Endodermal cell (in vitro differentiated cells): ENCODE measurements around the gene ERCC6. TPM values are rescaled to one million over a fixed set of nuclear protein-coding genes. Genes with fewer than 3 reads are reported as not detected.

Experiments
- DNase-seq: peaks from one replicate; pipeline ENCODE4 v3.0.0-alpha.2; 2017
- H3K27ac ChIP-seq: 2 replicates; pipeline ENCODE4 v1.5.1; 2013; ENCODE audit warnings: mild to moderate bottlenecking, low read depth, low read length, moderate library complexity
- H3K27me3 ChIP-seq: 2 replicates; pipeline ENCODE4 v1.6.1; 2013; ENCODE audit warnings: mild to moderate bottlenecking, low read length, moderate library complexity; ENCODE audit not compliant: insufficient read depth, control insufficient read depth, poor library complexity, severe bottlenecking
- H3K36me3 ChIP-seq: 2 replicates; pipeline ENCODE4 v1.7.0; 2013; ENCODE audit warnings: mild to moderate bottlenecking, low read length, moderate library complexity; ENCODE audit not compliant: control insufficient read depth, insufficient read depth
- H3K4me1 ChIP-seq: one replicate; pipeline ENCODE4 v1.7.0; 2013; ENCODE audit warnings: low read length; ENCODE audit not compliant: control insufficient read depth, insufficient read depth
- H3K4me3 ChIP-seq: 2 replicates; pipeline ENCODE4 v1.5.1; 2013; ENCODE audit warnings: mild to moderate bottlenecking, low read length, moderate library complexity
- H3K9ac ChIP-seq: 2 replicates; pipeline ENCODE4 v1.6.1; 2013; ENCODE audit warnings: mild to moderate bottlenecking, low read length, moderate library complexity; ENCODE audit not compliant: poor library complexity, severe bottlenecking; ENCODE audit errors: extremely low read depth
- H3K9me3 ChIP-seq: 2 replicates; pipeline ENCODE4 v1.6.1; 2013; ENCODE audit warnings: mild to moderate bottlenecking, low read length, moderate library complexity; ENCODE audit not compliant: control insufficient read depth
- H3K27ac Mint-ChIP-seq: 2 replicates; pipeline ENCODE4 v1.8.0; 2020; ENCODE audit warnings: mixed read lengths
- H3K27me3 Mint-ChIP-seq: 2 replicates; pipeline ENCODE4 v1.8.0; 2021; ENCODE audit warnings: mild to moderate bottlenecking, mixed read lengths; ENCODE audit not compliant: insufficient read depth
- H3K36me3 Mint-ChIP-seq: 2 replicates; pipeline ENCODE4 v1.8.0; 2020; ENCODE audit warnings: low read depth, mixed read lengths
- H3K4me1 Mint-ChIP-seq: 2 replicates; pipeline ENCODE4 v1.8.0; 2020; ENCODE audit warnings: mixed read lengths
- H3K4me3 Mint-ChIP-seq: 2 replicates; pipeline ENCODE4 v1.8.0; 2020; ENCODE audit warnings: mild to moderate bottlenecking, moderate library complexity, mixed read lengths
- H3K9me3 Mint-ChIP-seq: 2 replicates; pipeline ENCODE4 v1.8.0; 2020; ENCODE audit warnings: mild to moderate bottlenecking, mixed read lengths
- WGBS, 2 experiments: methylation state at CpG; one replicate each; pipeline versions ENCODE4 v1.1.5 to v1.1.7; 2013; ENCODE audit warnings: missing lambda C conversion rate in 2 of 2, mixed read lengths in 1 of 2; ENCODE audit not compliant: insufficient coverage in 1 of 2, insufficient read length in 1 of 2; 5-methylcytosine and 5-hydroxymethylcytosine counted together
- total RNA-seq, 2 donors: library from RNA; stranded (reverse); fragmentation: NEBNext Ultra II Directional in 1 of 2; extraction: Animal tissue kit (Norgen Biotek cat#: 25700) in 1 of 2; gene quantifications; 2 replicates in 1 of 2; 3 replicates in 1 of 2; pipeline ENCODE4 v1.2.1, GENCODE V29; 2021
- TF ChIP-seq, protein P1 (sequence below): fragments of 200-600 bp; sonication (generic); conservative IDR thresholded peaks from 2 replicates; pipeline ENCODE4 v1.5.0; 2021; ENCODE audit warnings: antibody characterized with exemption, mild to moderate bottlenecking

ERCC6 gene
- total RNA-seq, 2 donors from 2014 or later: 18.8 to 19.5 TPM

DNA sequence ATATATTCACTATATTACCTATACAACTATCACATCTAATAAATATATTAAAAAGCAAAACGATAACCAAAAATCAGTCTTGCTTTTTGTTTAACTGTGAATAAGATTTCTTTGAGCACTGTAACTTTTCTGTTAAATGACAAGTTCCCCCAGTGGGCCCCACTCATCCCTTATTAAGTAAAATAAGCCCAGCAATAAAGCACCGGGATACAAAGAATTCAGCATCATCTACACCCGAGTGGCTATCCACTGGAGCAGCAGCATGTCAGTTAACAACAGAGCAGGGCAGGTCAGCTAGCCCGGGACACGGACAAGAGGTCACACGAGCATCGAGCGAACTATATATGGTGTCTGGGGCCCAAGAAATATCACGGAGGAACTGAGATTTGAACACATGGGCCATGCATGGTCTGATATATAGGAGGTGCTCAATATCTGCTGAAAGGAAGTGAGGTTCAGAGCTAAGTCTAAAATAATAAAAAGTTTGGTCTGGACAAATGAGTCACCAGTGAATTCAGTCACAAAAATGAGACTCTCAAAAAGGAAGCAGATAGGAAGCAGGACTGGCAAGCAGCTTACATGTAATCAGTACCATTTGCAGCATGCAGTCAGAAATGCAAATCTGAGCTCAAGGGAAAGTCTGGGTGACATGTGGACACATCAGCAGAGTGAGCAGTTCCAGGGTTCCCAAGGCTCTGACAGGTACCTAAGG lies 4.1 kb downstream of the ERCC6 start:
- H3K9me3 ChIP-seq: no peaks in the 10 kb centered on the region
- TF ChIP-seq, protein P1, sequence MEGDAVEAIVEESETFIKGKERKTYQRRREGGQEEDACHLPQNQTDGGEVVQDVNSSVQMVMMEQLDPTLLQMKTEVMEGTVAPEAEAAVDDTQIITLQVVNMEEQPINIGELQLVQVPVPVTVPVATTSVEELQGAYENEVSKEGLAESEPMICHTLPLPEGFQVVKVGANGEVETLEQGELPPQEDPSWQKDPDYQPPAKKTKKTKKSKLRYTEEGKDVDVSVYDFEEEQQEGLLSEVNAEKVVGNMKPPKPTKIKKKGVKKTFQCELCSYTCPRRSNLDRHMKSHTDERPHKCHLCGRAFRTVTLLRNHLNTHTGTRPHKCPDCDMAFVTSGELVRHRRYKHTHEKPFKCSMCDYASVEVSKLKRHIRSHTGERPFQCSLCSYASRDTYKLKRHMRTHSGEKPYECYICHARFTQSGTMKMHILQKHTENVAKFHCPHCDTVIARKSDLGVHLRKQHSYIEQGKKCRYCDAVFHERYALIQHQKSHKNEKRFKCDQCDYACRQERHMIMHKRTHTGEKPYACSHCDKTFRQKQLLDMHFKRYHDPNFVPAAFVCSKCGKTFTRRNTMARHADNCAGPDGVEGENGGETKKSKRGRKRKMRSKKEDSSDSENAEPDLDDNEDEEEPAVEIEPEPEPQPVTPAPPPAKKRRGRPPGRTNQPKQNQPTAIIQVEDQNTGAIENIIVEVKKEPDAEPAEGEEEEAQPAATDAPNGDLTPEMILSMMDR: no peak
- Mint-ChIP-seq H3K4me3 (no peak overlapping the region), H3K36me3 (peaks cover 20% of the 10 kb centered on the region), H3K4me1 (peaks cover 11% of the 10 kb centered on the region), H3K27ac (no peak overlapping the region), H3K9me3 (no peaks in the 10 kb centered on the region), H3K27me3 (peaks cover 8% of the 10 kb centered on the region)
- no peak overlapping the region for H3K4me3 ChIP-seq
- DNase-seq: no peak
- no peak overlapping the region for H3K9ac ChIP-seq
- WGBS, 2 experiments: 89% methylated on average over 8 to 9 of the region's 9 CpGs
- no peaks in the 10 kb centered on the region for H3K4me1 ChIP-seq
- no peak overlapping the region for H3K27ac ChIP-seq
- peaks cover 12% of the 10 kb centered on the region for H3K36me3 ChIP-seq
- H3K27me3 ChIP-seq: peaks cover 4% of the 10 kb centered on the region

DNA sequence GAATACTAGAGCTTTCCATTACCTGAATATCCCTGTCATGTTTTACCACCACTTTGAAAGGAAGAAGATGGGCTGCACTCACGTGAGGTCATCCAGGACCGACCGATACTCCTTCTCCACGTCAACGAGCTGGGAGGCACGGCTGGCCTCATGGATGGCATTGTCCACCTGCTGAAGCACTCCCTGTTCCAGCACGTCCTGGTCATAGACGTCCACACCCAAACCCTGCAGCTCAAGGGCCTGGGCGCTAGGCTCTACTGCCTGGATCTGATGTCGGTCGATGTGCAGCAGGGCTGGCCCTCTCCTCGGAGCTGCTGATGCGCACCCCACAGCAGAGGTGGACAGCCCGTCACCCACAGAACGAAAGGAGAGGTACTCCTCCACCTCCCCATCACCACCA lies 6.5 kb downstream of the ERCC6 start:
- peaks cover 32% of the 10 kb centered on the region for H3K36me3 ChIP-seq
- Mint-ChIP-seq H3K4me1 (no peaks in the 10 kb centered on the region), H3K9me3 (no peaks in the 10 kb centered on the region), H3K27me3 (no peaks in the 10 kb centered on the region), H3K36me3 (peaks cover 39% of the 10 kb centered on the region), H3K4me3 (no peak overlapping the region), H3K27ac (no peak overlapping the region)
- no peak for DNase-seq
- TF ChIP-seq, protein P1: no peak
- H3K9ac ChIP-seq: no peak overlapping the region
- no peaks in the 10 kb centered on the region for H3K9me3 ChIP-seq
- H3K4me3 ChIP-seq: no peak overlapping the region
- H3K4me1 ChIP-seq: no peaks in the 10 kb centered on the region
- H3K27me3 ChIP-seq: no peaks in the 10 kb centered on the region
- WGBS, 2 experiments: 94 to 100% methylated on average over 4 to 15 of the region's 15 CpGs
- no peak overlapping the region for H3K27ac ChIP-seq

DNA sequence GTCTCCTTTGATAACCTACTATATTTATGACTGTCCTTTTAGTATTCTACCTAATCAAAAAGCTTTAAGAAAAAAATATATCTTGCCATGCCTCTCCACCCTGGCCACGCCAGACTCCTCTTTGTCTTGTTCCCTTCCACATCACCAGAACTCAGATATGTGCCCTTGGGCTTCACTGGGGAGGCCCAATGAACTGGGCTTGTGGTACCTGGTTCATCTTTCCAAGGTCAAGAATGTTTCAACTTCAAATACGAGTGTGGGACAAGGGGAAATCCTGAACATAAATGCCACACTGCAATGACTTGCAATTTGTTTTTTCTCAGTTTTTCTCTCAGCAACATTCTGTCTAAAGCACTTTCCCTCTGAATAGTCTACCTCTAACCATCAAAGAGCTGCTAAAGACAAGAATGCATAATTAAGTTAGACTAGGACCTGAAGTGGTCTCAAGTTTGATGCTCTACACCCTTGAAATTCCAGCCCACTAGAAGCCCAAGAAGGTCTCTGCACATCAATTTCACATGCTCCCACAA lies 9.9 kb downstream of the ERCC6 start:
- Mint-ChIP-seq H3K36me3 (peaks cover 57% of the 10 kb centered on the region), H3K27me3 (no peaks in the 10 kb centered on the region), H3K4me3 (no peak overlapping the region), H3K4me1 (no peaks in the 10 kb centered on the region), H3K27ac (no peak overlapping the region), H3K9me3 (no peaks in the 10 kb centered on the region)
- 91 to 93% methylated on average over 2 of the region's 2 CpGs for WGBS, 2 experiments
- Histone ChIP-seq H3K4me1 (no peaks in the 10 kb centered on the region), H3K9me3 (no peaks in the 10 kb centered on the region), H3K4me3 (no peak overlapping the region), H3K9ac (no peak overlapping the region), H3K27me3 (no peaks in the 10 kb centered on the region), H3K27ac (no peak overlapping the region), H3K36me3 (peaks cover 58% of the 10 kb centered on the region)
- TF ChIP-seq, protein P1: no peak
- DNase-seq: no peak
